Colonic mucosa (tissue), 4 donors: Measurements from ENCODE around the gene GYG1. TPM values are rescaled to one million over a fixed set of nuclear protein-coding genes. Genes with fewer than 3 reads are reported as not detected.
"Not testable (repeated sequence)": the region's sequence is repeated elsewhere in the genome, so short reads cannot be mapped to it uniquely, and the experiment has no call there.

ENCODE experiments used
- DNase-seq: peaks from one replicate; pipeline ENCODE4 v3.0.0-alpha.2; 2020
- H3K27ac ChIP-seq: fragments of 200-600 bp; one replicate; pipeline ENCODE4 v1.8.0; 2021
- H3K27me3 ChIP-seq: fragments of 200-600 bp; one replicate; pipeline ENCODE4 v1.8.0; 2021
- H3K36me3 ChIP-seq: fragments of 200-600 bp; one replicate; pipeline ENCODE4 v1.8.0; 2021
- H3K4me1 ChIP-seq: fragments of 200-600 bp; one replicate; pipeline ENCODE4 v1.8.0; 2021; ENCODE audit warnings: mild to moderate bottlenecking
- H3K4me3 ChIP-seq: fragments of 200-600 bp; one replicate; pipeline ENCODE4 v1.8.0; 2021
- H3K9ac ChIP-seq, 2 donors: one replicate each; pipeline ENCODE4 v1.7.0; 2013; ENCODE audit warnings: control low read depth in 2 of 2, low read depth in 2 of 2, low read length in 2 of 2
- H3K9me3 ChIP-seq: fragments of 200-600 bp; one replicate; pipeline ENCODE4 v1.8.0; 2021
- CTCF ChIP-seq: fragments of 200-600 bp; IDR thresholded peaks from one replicate; pipeline ENCODE4 v1.8.0; 2022; ENCODE audit warnings: antibody characterized with exemption, mild to moderate bottlenecking
- intact Hi-C: fragments of 100-400 bp; cut with DNase I; formaldehyde crosslinking; loops from one replicate; pipeline ENCODE4 v1.14.1; 2022
- total RNA-seq, 2 donors: library from RNA; stranded (reverse); fragmentation: NEBNext Ultra II Directional in 1 of 2; extraction: Animal tissue kit (Norgen Biotek cat#: 25700) in 1 of 2; gene quantifications; one replicate each; pipeline ENCODE4 v1.2.1, GENCODE V29; 2021
- donor health status: healthy.
- donor health status: DM: no; HTN: no; CAD: no.
- donor health status: DM: no; HTN: no; CAD: no.

The GYG1 gene
- total RNA-seq, 2 donors from 2014 or later, result 26.1 to 32.2 TPM

GRCh38 chr3:148971401-148972163, 19.8 kb upstream of the GYG1 start:
- Histone ChIP-seq H3K9ac (no peak overlapping the region), H3K9me3 (no peaks in the 10 kb centered on the region), H3K27ac (no peak overlapping the region), H3K27me3 (no peaks in the 10 kb centered on the region), H3K36me3 (no peaks in the 10 kb centered on the region), H3K4me1 (no peaks in the 10 kb centered on the region), H3K4me3 (no peak overlapping the region)
- TF ChIP-seq CTCF, result no peak
- no peak for DNase-seq
- intact Hi-C loops, result no loop called here

- H3K9ac ChIP-seq, result no peak overlapping the region
- intact Hi-C loops, result no loop called here
- H3K4me1 ChIP-seq, result no peaks in the 10 kb centered on the region
- no peaks in the 10 kb centered on the region for H3K36me3 ChIP-seq
- H3K27me3 ChIP-seq, result no peaks in the 10 kb centered on the region
- no peak overlapping the region for H3K4me3 ChIP-seq
- no peak for TF ChIP-seq CTCF
- H3K27ac ChIP-seq, result no peak overlapping the region
- DNase-seq, result no peak
- H3K9me3 ChIP-seq, result no peaks in the 10 kb centered on the region
Measured at GRCh38 chr3:148974726-148975125, 16.6 kb upstream of the GYG1 start.

- H3K9me3 ChIP-seq, result no peaks in the 10 kb centered on the region
- no peak for DNase-seq
- H3K9ac ChIP-seq, result no peak overlapping the region
- H3K4me1 ChIP-seq, result no peaks in the 10 kb centered on the region
- no peak for TF ChIP-seq CTCF
- H3K4me3 ChIP-seq, result no peak overlapping the region
- no peak overlapping the region for H3K27ac ChIP-seq
- no peaks in the 10 kb centered on the region for H3K36me3 ChIP-seq
- intact Hi-C loops, result no loop called here
- no peaks in the 10 kb centered on the region for H3K27me3 ChIP-seq
Measured at GRCh38 chr3:148975248-148975647, 16.1 kb upstream of the GYG1 start.

- Histone ChIP-seq H3K27me3 (no peaks in the 10 kb centered on the region), H3K27ac (no peak overlapping the region), H3K4me3 (no peak overlapping the region), H3K36me3 (no peaks in the 10 kb centered on the region), H3K9ac (no peak overlapping the region), H3K4me1 (no peaks in the 10 kb centered on the region), H3K9me3 (no peaks in the 10 kb centered on the region)
- intact Hi-C loops, result no loop called here
- no peak for TF ChIP-seq CTCF
- DNase-seq, result no peak
Measured at GRCh38 chr3:148975696-148976095, 15.6 kb upstream of the GYG1 start.

GRCh38 chr3:148981273-148981672, 10.1 kb upstream of the GYG1 start:
- Histone ChIP-seq H3K36me3 (no peaks in the 10 kb centered on the region), H3K27me3 (no peaks in the 10 kb centered on the region), H3K4me1 (no peaks in the 10 kb centered on the region), H3K4me3 (no peak overlapping the region), H3K9me3 (no peaks in the 10 kb centered on the region), H3K27ac (no peak overlapping the region), H3K9ac (no peak overlapping the region)
- no peak for TF ChIP-seq CTCF
- intact Hi-C loops, result no loop called here
- no peak for DNase-seq

- intact Hi-C loops, H3K36me3 ChIP-seq, DNase-seq, H3K9me3 ChIP-seq, H3K27ac ChIP-seq, H3K9ac ChIP-seq, H3K27me3 ChIP-seq, H3K4me1 ChIP-seq, H3K4me3 ChIP-seq: not testable (repeated sequence)
Measured at GRCh38 chr3:148987551-148987950, 3.8 kb upstream of the GYG1 start.
